Esophagus muscularis mucosa (tissue), 4 donors: Measurements from ENCODE around the gene LRRN4. TPM values are rescaled to one million over a fixed set of nuclear protein-coding genes. Genes with fewer than 3 reads are reported as not detected.
"Not testable (repeated sequence)": the region's sequence is repeated elsewhere in the genome, so short reads cannot be mapped to it uniquely, and the experiment has no call there.

Experiments
- DNase-seq: peaks from one replicate; pipeline ENCODE4 v3.0.0-alpha.2; 2017; ENCODE audit errors: extremely low spot score
- H3K27ac ChIP-seq, 4 donors: fragments of 200-600 bp; sonication (generic); replicated peaks in 1 of 4; 1 replicate in 3 of 4; 2 replicates in 1 of 4; pipeline ENCODE4 v1.5.1; 2016 to 2019; ENCODE audit warnings: mild to moderate bottlenecking in 1 of 4
- H3K27me3 ChIP-seq, 4 donors: fragments of 200-600 bp; sonication (generic); one replicate each; pipeline versions ENCODE4 v1.5.1 to v1.6.0; 2016 to 2019
- H3K36me3 ChIP-seq, 4 donors: fragments of 200-600 bp; sonication (generic); one replicate each; pipeline ENCODE4 v1.5.1; 2016 to 2019
- H3K4me1 ChIP-seq, 4 donors: fragments of 200-600 bp; sonication (generic); one replicate each; pipeline ENCODE4 v1.5.1; 2016 to 2019
- H3K4me3 ChIP-seq, 4 donors: fragments of 200-600 bp; sonication (generic); 1 replicate in 2 of 4; 2 replicates in 2 of 4; pipeline ENCODE4 v1.5.1; 2016 to 2019; ENCODE audit warnings: mild to moderate bottlenecking in 4 of 4, moderate library complexity in 1 of 4
- H3K9me3 ChIP-seq, 4 donors: fragments of 200-600 bp; sonication (generic); 1 replicate in 3 of 4; 2 replicates in 1 of 4; pipeline ENCODE4 v1.5.1; 2016 to 2019
- EP300 ChIP-seq: sonication (generic); formaldehyde crosslinking; IDR thresholded peaks from one replicate; pipeline ENCODE4 v1.6.1; 2017; ENCODE audit warnings: antibody characterized with exemption
- POLR2A ChIP-seq: fragments of 450-650 bp; IDR thresholded peaks from one replicate; pipeline ENCODE4 v1.6.1; 2017; ENCODE audit warnings: antibody characterized with exemption, moderate library complexity, mild to moderate bottlenecking, low read depth
- POLR2AphosphoS5 ChIP-seq, 2 donors: sonication (generic); formaldehyde crosslinking; IDR thresholded peaks; one replicate each; pipeline ENCODE4 v1.6.1; 2017; ENCODE audit warnings: antibody characterized with exemption in 2 of 2
- WGBS: methylation state at CpG from one replicate; pipeline ENCODE4 v1.1.5; 2018; 5-methylcytosine and 5-hydroxymethylcytosine counted together
- intact Hi-C: fragments of 100-400 bp; cut with DNase I; formaldehyde crosslinking; loops from one replicate; pipeline ENCODE4 v1.15.1; 2023
- total RNA-seq, 4 donors: library from RNA; depleted of rRNA; stranded (reverse); fragments of >200 nt; gene quantifications; one replicate each; pipeline versions ENCODE4 v1.1.0 to v1.2.1, GENCODE V29; 2016
- TF ChIP-seq, protein P1 (sequence below), 3 experiments: fragments of 200-600 bp in 2 of 3; fragments of 450-650 bp in 1 of 3; sonication (generic) in 2 of 3; IDR thresholded peaks; one replicate each; pipeline ENCODE4 v1.5.1; 2017 to 2019; ENCODE audit warnings: antibody characterized with exemption in 3 of 3, mild to moderate bottlenecking in 2 of 3, moderate library complexity in 1 of 3

LRRN4 gene
- total RNA-seq, 4 donors from 2014 or later = 0.17 to 0.42 TPM; not detected in 2

DNA sequence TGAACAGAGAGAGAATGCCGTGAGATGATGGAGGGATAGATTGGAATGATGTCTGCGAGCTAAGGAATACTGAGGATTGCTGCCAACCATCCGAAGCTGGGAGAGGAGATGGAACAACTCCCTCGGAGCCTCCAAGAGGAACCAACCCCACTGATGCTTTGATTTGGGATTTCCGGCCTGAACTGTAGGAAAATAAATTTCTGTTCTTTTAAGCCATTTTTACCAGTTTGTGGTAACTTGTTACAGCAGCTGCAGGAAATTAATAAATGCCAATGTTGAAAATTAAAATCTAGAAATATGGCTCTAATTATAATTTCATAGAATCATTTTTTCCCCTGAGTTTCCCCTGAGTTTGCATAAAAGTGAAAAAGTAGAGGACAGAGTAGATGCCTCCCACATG is 14.1 kb downstream of the LRRN4 start:
- Histone ChIP-seq H3K4me3 (no peak overlapping the region), H3K27ac (no peak overlapping the region), H3K27me3 (no peaks in the 10 kb centered on the region), H3K9me3 (no peaks in the 10 kb centered on the region), H3K4me1 (peaks cover 0 to 6% (median 2%) of the 10 kb centered on the region in 4 donors), H3K36me3 (peaks cover 31 to 79% (median 58%) of the 10 kb centered on the region in 4 donors)
- 78% methylated on average over 5 of the region's 5 CpGs for WGBS
- no peak for DNase-seq
- TF ChIP-seq, protein P1, sequence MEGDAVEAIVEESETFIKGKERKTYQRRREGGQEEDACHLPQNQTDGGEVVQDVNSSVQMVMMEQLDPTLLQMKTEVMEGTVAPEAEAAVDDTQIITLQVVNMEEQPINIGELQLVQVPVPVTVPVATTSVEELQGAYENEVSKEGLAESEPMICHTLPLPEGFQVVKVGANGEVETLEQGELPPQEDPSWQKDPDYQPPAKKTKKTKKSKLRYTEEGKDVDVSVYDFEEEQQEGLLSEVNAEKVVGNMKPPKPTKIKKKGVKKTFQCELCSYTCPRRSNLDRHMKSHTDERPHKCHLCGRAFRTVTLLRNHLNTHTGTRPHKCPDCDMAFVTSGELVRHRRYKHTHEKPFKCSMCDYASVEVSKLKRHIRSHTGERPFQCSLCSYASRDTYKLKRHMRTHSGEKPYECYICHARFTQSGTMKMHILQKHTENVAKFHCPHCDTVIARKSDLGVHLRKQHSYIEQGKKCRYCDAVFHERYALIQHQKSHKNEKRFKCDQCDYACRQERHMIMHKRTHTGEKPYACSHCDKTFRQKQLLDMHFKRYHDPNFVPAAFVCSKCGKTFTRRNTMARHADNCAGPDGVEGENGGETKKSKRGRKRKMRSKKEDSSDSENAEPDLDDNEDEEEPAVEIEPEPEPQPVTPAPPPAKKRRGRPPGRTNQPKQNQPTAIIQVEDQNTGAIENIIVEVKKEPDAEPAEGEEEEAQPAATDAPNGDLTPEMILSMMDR (IDR thresholded peaks at IDR 0.05) = no peak
- TF ChIP-seq POLR2A = no peak
- no peak for TF ChIP-seq EP300
- no peak for TF ChIP-seq POLR2AphosphoS5 (IDR thresholded peaks at IDR 0.05)
- intact Hi-C loops = no loop called here

GRCh38 chr20:6038256-6038655 is 15.6 kb downstream of the LRRN4 start:
- intact Hi-C loops = no loop called here
- WGBS = 83% methylated on average over 3 of the region's 3 CpGs
- no peak for DNase-seq
- Histone ChIP-seq H3K4me3 (no peak overlapping the region), H3K27me3 (no peaks in the 10 kb centered on the region), H3K27ac (no peak overlapping the region), H3K36me3 (peaks cover 31 to 94% (median 65%) of the 10 kb centered on the region in 4 donors), H3K9me3 (no peaks in the 10 kb centered on the region), H3K4me1 (peaks cover 10 to 20% (median 17%) of the 10 kb centered on the region in 4 donors)
- TF ChIP-seq POLR2A = no peak
- TF ChIP-seq POLR2AphosphoS5 (IDR thresholded peaks at IDR 0.05) = no peak
- TF ChIP-seq, protein P1 (IDR thresholded peaks at IDR 0.05) = no peak
- TF ChIP-seq EP300 = no peak

DNA sequence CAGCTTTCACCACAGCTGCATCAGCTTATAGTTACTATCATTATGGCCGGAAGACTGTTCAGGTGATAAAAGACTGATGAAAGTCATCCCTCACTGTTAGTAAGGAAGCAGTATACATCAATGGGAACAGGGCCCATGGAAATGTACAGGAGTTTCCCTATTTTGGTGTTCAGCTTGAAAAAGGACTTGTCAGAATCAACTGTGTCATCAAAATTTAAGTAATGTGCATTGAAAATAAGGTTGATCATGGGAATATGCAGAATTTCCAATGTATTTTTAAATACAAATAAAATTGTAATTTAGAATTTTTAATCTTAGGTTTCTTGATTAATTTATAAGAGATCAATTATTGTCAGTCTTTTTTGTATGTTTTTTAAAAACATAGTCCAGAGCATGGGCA is 16.8 kb downstream of the LRRN4 start:
- Histone ChIP-seq H3K4me1 (peaks cover 13 to 21% (median 20%) of the 10 kb centered on the region in 4 donors), H3K27ac (no peak overlapping the region), H3K4me3 (no peak overlapping the region), H3K9me3 (no peaks in the 10 kb centered on the region), H3K27me3 (no peaks in the 10 kb centered on the region), H3K36me3 (peaks cover 27 to 97% (median 66%) of the 10 kb centered on the region in 4 donors)
- TF ChIP-seq, protein P1 (IDR thresholded peaks at IDR 0.05) = no peak
- no peak for TF ChIP-seq POLR2AphosphoS5 (IDR thresholded peaks at IDR 0.05)
- no peak for TF ChIP-seq POLR2A
- no peak for TF ChIP-seq EP300
- 83% methylated on average over 1 of the region's 1 CpG for WGBS
- no peak for DNase-seq
- intact Hi-C loops = no loop called here

- Histone ChIP-seq H3K36me3 (peaks cover 20 to 88% (median 57%) of the 10 kb centered on the region in 4 donors), H3K27me3 (no peaks in the 10 kb centered on the region)
- intact Hi-C loops = no loop called here
These were observed 17.6 kb downstream of the LRRN4 start for GRCh38 chr20:6036213-6036612.

GRCh38 chr20:6034134-6034969 is 19.5 kb downstream of the LRRN4 start:
- H3K27ac ChIP-seq = peak overlapping the region in 2 of 4 donors; percentile 20 to 23
- peaks cover 8 to 70% (median 41%) of the 10 kb centered on the region in 4 donors for H3K36me3 ChIP-seq
- intact Hi-C loops = no loop called here
- WGBS = 34% methylated on average over 2 of the region's 2 CpGs
- H3K4me1 ChIP-seq = peaks cover 23 to 37% (median 29%) of the 10 kb centered on the region in 4 donors
- H3K4me3 ChIP-seq = no peak overlapping the region
- DNase-seq = no peak
- H3K9me3 ChIP-seq = no peaks in the 10 kb centered on the region
- H3K27me3 ChIP-seq = no peaks in the 10 kb centered on the region
- TF ChIP-seq, protein P1 (IDR thresholded peaks at IDR 0.05) = no peak
- TF ChIP-seq POLR2AphosphoS5 (IDR thresholded peaks at IDR 0.05) (no peak), EP300 (no peak), POLR2A (no peak)

More at GRCh38 chr20:6036213-6036612, 17.6 kb downstream of the LRRN4 start:
- Histone ChIP-seq H3K27ac (no peak overlapping the region), H3K4me3 (no peak overlapping the region), H3K9me3 (no peaks in the 10 kb centered on the region), H3K4me1 (peaks cover 13 to 25% (median 20%) of the 10 kb centered on the region in 4 donors)
- TF ChIP-seq POLR2AphosphoS5 (IDR thresholded peaks at IDR 0.05) (no peak), POLR2A (no peak), EP300 (no peak)
- 95% methylated on average over 4 of the region's 4 CpGs for WGBS
- DNase-seq = no peak

- intact Hi-C loops, H3K27ac ChIP-seq, H3K27me3 ChIP-seq, H3K9me3 ChIP-seq, DNase-seq, H3K4me3 ChIP-seq: not testable (repeated sequence)
- 97% methylated on average over 8 of the region's 8 CpGs for WGBS
- Histone ChIP-seq H3K36me3 (peaks cover 8 to 55% (median 35%) of the 10 kb centered on the region in 4 donors), H3K4me1 (peaks cover 30 to 43% (median 34%) of the 10 kb centered on the region in 4 donors)
These were observed 21.0 kb downstream of the LRRN4 start for GRCh38 chr20:6032907-6033306.
